Thoracic aorta (tissue), 2 donors: ENCODE measurements around the gene LPAR5. TPM values are rescaled to one million over a fixed set of nuclear protein-coding genes. Genes with fewer than 3 reads are reported as not detected.

ENCODE experiments used
- ATAC-seq: fragments of 150-250 bp; one replicate; pipeline ENCODE4 v1.8.0; 2017; ENCODE audit warnings: low read depth; ENCODE audit not compliant: insufficient number of reproducible peaks, low FRiP score
- DNase-seq: peaks from one replicate; pipeline ENCODE4 v3.0.0-alpha.2; 2020; ENCODE audit warnings: low spot score
- H3K27ac ChIP-seq, 2 donors: fragments of 200-600 bp; sonication (generic); 1 replicate in 1 of 2; 2 replicates in 1 of 2; pipeline ENCODE4 v1.5.1; 2016; ENCODE audit warnings: mild to moderate bottlenecking in 2 of 2, moderate library complexity in 2 of 2
- H3K27me3 ChIP-seq: fragments of 200-600 bp; sonication (generic); replicated peaks from 2 replicates; pipeline ENCODE4 v1.6.0; 2016; ENCODE audit warnings: mild to moderate bottlenecking; ENCODE audit not compliant: insufficient read depth
- H3K36me3 ChIP-seq: fragments of 200-600 bp; sonication (generic); one replicate; pipeline ENCODE4 v1.5.1; 2016
- H3K4me1 ChIP-seq, 2 donors: fragments of 200-600 bp; sonication (generic); 1 replicate in 1 of 2; 2 replicates in 1 of 2; pipeline versions ENCODE4 v1.5.1 to v1.6.0; 2016; ENCODE audit warnings: low read depth in 2 of 2, mild to moderate bottlenecking in 1 of 2; ENCODE audit not compliant: control insufficient read depth in 1 of 2
- H3K4me3 ChIP-seq: fragments of 200-600 bp; sonication (generic); 2 replicates; pipeline ENCODE4 v1.5.1; 2016; ENCODE audit warnings: mild to moderate bottlenecking
- H3K9me3 ChIP-seq: fragments of 200-600 bp; sonication (generic); 2 replicates; pipeline ENCODE4 v1.5.1; 2016
- CTCF ChIP-seq: fragments of 200-600 bp; sonication (generic); IDR thresholded peaks from one replicate; pipeline ENCODE4 v1.5.1; 2019; ENCODE audit warnings: antibody characterized with exemption
- total RNA-seq, 2 donors: library from RNA; depleted of rRNA; stranded (reverse); fragments of >200 nt; gene quantifications; one replicate each; pipeline versions ENCODE4 v1.1.0 to v1.2.3, GENCODE V29; 2016

The LPAR5 gene
- total RNA-seq, 2 donors from 2014 or later = 4.8 to 6.8 TPM

- Histone ChIP-seq H3K9me3 (no peaks in the 10 kb centered on the region), H3K36me3 (no peaks in the 10 kb centered on the region), H3K27me3 (no peaks in the 10 kb centered on the region), H3K4me3 (no peak overlapping the region), H3K4me1 (no peaks in the 10 kb centered on the region), H3K27ac (no peak overlapping the region)
- ATAC-seq = no peak
- DNase-seq = no peak
- no peak for TF ChIP-seq CTCF
These were observed 5.0 kb downstream of the LPAR5 start for GRCh38 chr12:6630736-6631135.

- no peak for TF ChIP-seq CTCF
- Histone ChIP-seq H3K27ac (no peak overlapping the region), H3K36me3 (no peaks in the 10 kb centered on the region), H3K4me1 (no peaks in the 10 kb centered on the region), H3K9me3 (no peaks in the 10 kb centered on the region), H3K27me3 (no peaks in the 10 kb centered on the region), H3K4me3 (no peak overlapping the region)
- ATAC-seq (no peak), DNase-seq (no peak)
These were observed 8.1 kb downstream of the LPAR5 start for GRCh38 chr12:6627616-6628015.

- ATAC-seq = no peak
- H3K27ac ChIP-seq = no peak overlapping the region
- H3K4me1 ChIP-seq = no peaks in the 10 kb centered on the region
- no peak for DNase-seq
- H3K27me3 ChIP-seq = no peaks in the 10 kb centered on the region
- no peak for TF ChIP-seq CTCF
- H3K36me3 ChIP-seq = no peaks in the 10 kb centered on the region
- no peak overlapping the region for H3K4me3 ChIP-seq
- no peaks in the 10 kb centered on the region for H3K9me3 ChIP-seq
These were observed 9.0 kb downstream of the LPAR5 start for GRCh38 chr12:6626654-6627283.

GRCh38 chr12:6620885-6621274, 14.9 kb downstream of the LPAR5 start:
- DNase-seq (no peak), ATAC-seq (no peak)
- Histone ChIP-seq H3K4me3 (peak overlapping the region; percentile 60), H3K9me3 (no peaks in the 10 kb centered on the region), H3K27ac (no peak overlapping the region), H3K27me3 (no peaks in the 10 kb centered on the region), H3K4me1 (peaks cover 5 to 7% of the 10 kb centered on the region in 2 donors), H3K36me3 (no peaks in the 10 kb centered on the region)
- no peak for TF ChIP-seq CTCF

GRCh38 chr12:6620137-6620884, 15.4 kb downstream of the LPAR5 start:
- peak; percentile 55 for TF ChIP-seq CTCF
- DNase-seq (no peak), ATAC-seq (no peak)
- Histone ChIP-seq H3K27me3 (no peaks in the 10 kb centered on the region), H3K27ac (no peak overlapping the region), H3K4me1 (peaks cover 5 to 7% of the 10 kb centered on the region in 2 donors), H3K4me3 (peak overlapping the region; percentile 60), H3K36me3 (no peaks in the 10 kb centered on the region), H3K9me3 (no peaks in the 10 kb centered on the region)
